Trophoblast cell (in vitro differentiated cells and primary cell): ENCODE data around the gene TMEM229B.

Experiments
- DNase-seq, 2 donors: peaks; one replicate each; pipeline ENCODE4 v3.0.0-alpha.2; 2016
- H2AFZ ChIP-seq: 2 replicates; pipeline ENCODE4 v1.6.1; 2013; ENCODE audit warnings: low read length, moderate library complexity, mild to moderate bottlenecking; ENCODE audit not compliant: insufficient read depth, poor library complexity
- H2AK5ac ChIP-seq: 2 replicates; pipeline ENCODE4 v1.6.1; 2013; ENCODE audit warnings: mild to moderate bottlenecking, low read length
- H2BK120ac ChIP-seq: 2 replicates; pipeline ENCODE4 v1.6.1; 2013; ENCODE audit warnings: low read length, mild to moderate bottlenecking, moderate library complexity; ENCODE audit not compliant: insufficient read depth, poor library complexity
- H2BK12ac ChIP-seq: 2 replicates; pipeline ENCODE4 v1.6.1; 2013; ENCODE audit warnings: mild to moderate bottlenecking, low read length, moderate library complexity
- H2BK5ac ChIP-seq: 2 replicates; pipeline ENCODE4 v1.6.1; 2013; ENCODE audit warnings: low read length, low read depth, moderate library complexity, mild to moderate bottlenecking; ENCODE audit not compliant: poor library complexity
- H3K14ac ChIP-seq: 2 replicates; pipeline ENCODE4 v1.6.1; 2013; ENCODE audit warnings: mild to moderate bottlenecking, low read length
- H3K18ac ChIP-seq: 2 replicates; pipeline ENCODE4 v1.6.1; 2013; ENCODE audit warnings: mild to moderate bottlenecking, low read length
- H3K23ac ChIP-seq: 2 replicates; pipeline ENCODE4 v1.6.1; 2013; ENCODE audit warnings: low read length
- H3K27ac ChIP-seq: 2 replicates; pipeline ENCODE4 v1.5.1; 2013; ENCODE audit warnings: low read depth, mild to moderate bottlenecking, inconsistent platforms, low read length, moderate library complexity
- H3K27me3 ChIP-seq: 2 replicates; pipeline ENCODE4 v1.6.1; 2013; ENCODE audit warnings: inconsistent platforms, mild to moderate bottlenecking, low read length, moderate library complexity; ENCODE audit not compliant: insufficient read depth
- H3K36me3 ChIP-seq, 2 experiments: 1 replicate in 1 of 2; 2 replicates in 1 of 2; pipeline ENCODE4 v1.6.1; 2013; ENCODE audit warnings: low read length in 2 of 2, mild to moderate bottlenecking in 2 of 2, moderate library complexity in 1 of 2; ENCODE audit not compliant: insufficient read depth in 2 of 2, control insufficient read depth in 1 of 2
- H3K4ac ChIP-seq: 2 replicates; pipeline ENCODE4 v1.6.1; 2013; ENCODE audit warnings: low read depth, mild to moderate bottlenecking, low read length, moderate library complexity
- H3K4me1 ChIP-seq, 2 experiments: 1 replicate in 1 of 2; 2 replicates in 1 of 2; pipeline ENCODE4 v1.6.1; 2013; ENCODE audit warnings: low read length in 2 of 2, mild to moderate bottlenecking in 2 of 2, moderate library complexity in 1 of 2; ENCODE audit not compliant: insufficient read depth in 2 of 2, control insufficient read depth in 1 of 2
- H3K4me2 ChIP-seq: 2 replicates; pipeline ENCODE4 v1.6.1; 2013; ENCODE audit warnings: inconsistent platforms, mild to moderate bottlenecking, low read length, moderate library complexity
- H3K4me3 ChIP-seq: 2 replicates; pipeline ENCODE4 v1.5.1; 2013; ENCODE audit warnings: mild to moderate bottlenecking, low read depth, low read length, inconsistent platforms
- H3K79me1 ChIP-seq: one replicate; pipeline ENCODE4 v1.6.1; 2013; ENCODE audit warnings: low read length
- H3K79me2 ChIP-seq: 2 replicates; pipeline ENCODE4 v1.6.1; 2013; ENCODE audit warnings: low read length, mild to moderate bottlenecking; ENCODE audit not compliant: control insufficient read depth, insufficient read depth, poor library complexity
- H3K9ac ChIP-seq: 2 replicates; pipeline ENCODE4 v1.6.1; 2013; ENCODE audit warnings: mild to moderate bottlenecking, low read length
- H3K9me3 ChIP-seq: 2 replicates; pipeline ENCODE4 v1.6.1; 2013; ENCODE audit warnings: low read depth, mild to moderate bottlenecking, control low read depth, inconsistent platforms, low read length; ENCODE audit not compliant: insufficient read depth
- H4K12ac ChIP-seq: 2 replicates; pipeline ENCODE4 v1.6.1; 2013; ENCODE audit warnings: low read depth, mild to moderate bottlenecking, low read length, moderate library complexity
- H4K8ac ChIP-seq: 2 replicates; pipeline ENCODE4 v1.6.1; 2013; ENCODE audit warnings: low read depth, mild to moderate bottlenecking, low read length, moderate library complexity
- H4K91ac ChIP-seq: one replicate; pipeline ENCODE4 v1.6.1; 2013; ENCODE audit warnings: low read depth, mild to moderate bottlenecking, low read length, moderate library complexity
- WGBS: extraction: QIAGEN DNeasy Blood & Tissue Kit; methylation state at CpG from one replicate; pipeline ENCODE4 v1.1.7; 2013; ENCODE audit warnings: missing lambda C conversion rate; ENCODE audit not compliant: insufficient read length, insufficient coverage; ENCODE audit errors: extremely low coverage; 5-methylcytosine and 5-hydroxymethylcytosine counted together

TMEM229B gene

DNA sequence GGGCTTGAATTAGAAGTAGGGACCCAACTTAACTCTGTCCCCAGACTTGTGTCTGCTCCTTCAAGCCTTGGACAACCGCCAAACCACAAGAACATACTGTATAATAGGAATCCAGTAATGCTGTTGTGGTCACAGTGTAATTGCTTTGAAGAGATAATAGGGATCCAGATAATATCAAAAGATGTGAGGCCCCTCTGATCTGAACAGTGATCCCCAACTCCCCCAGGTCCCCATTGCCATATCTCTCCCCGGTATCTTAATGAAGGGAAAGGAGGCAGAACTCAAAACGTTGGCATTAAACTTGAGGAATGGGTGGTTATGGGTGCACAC is 36.1 kb upstream of the TMEM229B start:
- no peak overlapping the region for H3K14ac ChIP-seq
- no peak overlapping the region for H2BK12ac ChIP-seq
- H3K79me1 ChIP-seq, result no peaks in the 10 kb centered on the region
- H4K12ac ChIP-seq, result no peak overlapping the region
- no peak overlapping the region for H3K18ac ChIP-seq
- no peaks in the 10 kb centered on the region for H3K9me3 ChIP-seq
- H3K23ac ChIP-seq, result no peak overlapping the region
- H2AFZ ChIP-seq, result no peak overlapping the region
- no peak overlapping the region for H2BK120ac ChIP-seq
- H3K9ac ChIP-seq, result no peak overlapping the region
- H4K91ac ChIP-seq, result no peak overlapping the region
- H4K8ac ChIP-seq, result no peak overlapping the region
- no peaks in the 10 kb centered on the region for H3K4me1 ChIP-seq
- H3K4me3 ChIP-seq, result no peak overlapping the region
- H3K36me3 ChIP-seq, result no peaks in the 10 kb centered on the region
- H3K27me3 ChIP-seq, result no peaks in the 10 kb centered on the region
- no CpG with 5 or more reads among the region's 3 CpGs for whole genome bisulfite sequencing
- no peak overlapping the region for H2AK5ac ChIP-seq
- no peak for DNase-seq
- H3K27ac ChIP-seq, result no peak overlapping the region
- H3K79me2 ChIP-seq, result no peaks in the 10 kb centered on the region
- no peak overlapping the region for H2BK5ac ChIP-seq
- H3K4ac ChIP-seq, result no peak overlapping the region
- no peak overlapping the region for H3K4me2 ChIP-seq

DNA sequence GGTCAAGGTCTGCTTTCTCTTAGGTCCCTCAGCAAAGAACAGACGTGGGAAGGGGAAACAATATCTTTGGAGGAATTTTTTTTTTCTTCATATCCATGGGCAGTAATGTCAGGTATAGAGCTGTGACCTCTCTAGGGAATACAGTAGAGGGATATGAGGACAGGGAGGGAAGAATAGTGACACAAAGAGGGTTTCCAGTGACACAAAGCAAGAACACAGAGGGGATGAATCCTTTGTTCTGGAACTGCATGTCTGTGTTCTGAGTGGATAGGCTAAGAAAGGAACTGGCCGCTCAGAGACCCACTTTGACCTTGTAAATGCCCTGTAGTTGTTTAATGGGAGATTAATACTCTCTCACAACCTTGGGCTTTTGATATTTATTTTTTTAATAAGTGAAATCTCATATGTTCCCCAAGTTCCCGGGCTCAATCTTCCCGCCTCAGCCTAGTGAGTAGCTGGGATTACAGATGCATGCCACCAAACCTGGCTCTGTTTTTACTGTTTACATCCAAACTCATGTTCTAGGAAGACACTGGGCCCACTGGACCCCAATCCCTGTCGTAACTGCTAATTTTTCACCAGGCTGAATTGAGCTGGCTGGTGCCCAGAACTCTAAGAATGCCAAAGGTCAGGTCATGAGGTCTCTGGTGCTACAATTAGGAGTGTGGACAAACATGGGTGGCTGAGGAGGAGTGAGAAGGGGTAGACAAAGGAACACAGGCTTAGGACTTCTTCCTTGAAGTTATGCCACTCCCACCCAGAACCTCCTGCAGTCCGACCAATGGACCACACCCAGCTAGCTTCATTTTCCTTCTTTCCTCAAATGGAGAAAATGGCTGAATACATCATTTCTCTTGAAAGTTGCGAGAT is 35.5 kb upstream of the TMEM229B start:
- no peak overlapping the region for H2BK12ac ChIP-seq
- H3K4me3 ChIP-seq, result no peak overlapping the region
- no peak overlapping the region for H3K23ac ChIP-seq
- H3K14ac ChIP-seq, result no peak overlapping the region
- no peaks in the 10 kb centered on the region for H3K36me3 ChIP-seq
- no peak for DNase-seq
- H3K4me1 ChIP-seq, result no peaks in the 10 kb centered on the region
- H4K12ac ChIP-seq, result no peak overlapping the region
- no peak overlapping the region for H2BK120ac ChIP-seq
- no peak overlapping the region for H4K8ac ChIP-seq
- H2AFZ ChIP-seq, result no peak overlapping the region
- no CpG with 5 or more reads among the region's 7 CpGs for WGBS
- H3K4ac ChIP-seq, result no peak overlapping the region
- H3K18ac ChIP-seq, result no peak overlapping the region
- no peak overlapping the region for H3K27ac ChIP-seq
- H2BK5ac ChIP-seq, result no peak overlapping the region
- no peak overlapping the region for H3K9ac ChIP-seq
- H3K79me1 ChIP-seq, result no peaks in the 10 kb centered on the region
- H3K9me3 ChIP-seq, result no peaks in the 10 kb centered on the region
- H3K4me2 ChIP-seq, result no peak overlapping the region
- no peaks in the 10 kb centered on the region for H3K79me2 ChIP-seq
- no peaks in the 10 kb centered on the region for H3K27me3 ChIP-seq
- no peak overlapping the region for H2AK5ac ChIP-seq
- no peak overlapping the region for H4K91ac ChIP-seq

DNA sequence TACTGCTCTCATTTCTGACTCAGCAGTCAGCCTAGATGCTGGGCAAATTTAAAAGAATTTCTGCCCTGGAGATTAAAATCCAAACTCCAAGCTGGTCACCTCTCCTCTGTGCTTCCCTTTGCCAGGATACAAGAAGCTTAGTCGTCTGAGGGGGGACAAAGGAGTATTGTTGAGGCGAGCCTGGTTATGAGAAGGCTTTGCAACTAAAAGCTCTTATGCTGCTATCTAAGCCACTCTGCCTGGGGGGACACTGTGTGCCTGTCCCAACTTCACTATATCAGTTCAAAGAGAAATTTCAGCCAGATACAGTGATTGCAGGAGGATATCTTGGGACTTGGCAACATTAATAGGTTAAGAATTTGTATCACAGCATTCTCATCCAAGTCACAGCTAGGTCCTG is 33.7 kb upstream of the TMEM229B start:
- H2BK12ac ChIP-seq, result no peak overlapping the region

DNA sequence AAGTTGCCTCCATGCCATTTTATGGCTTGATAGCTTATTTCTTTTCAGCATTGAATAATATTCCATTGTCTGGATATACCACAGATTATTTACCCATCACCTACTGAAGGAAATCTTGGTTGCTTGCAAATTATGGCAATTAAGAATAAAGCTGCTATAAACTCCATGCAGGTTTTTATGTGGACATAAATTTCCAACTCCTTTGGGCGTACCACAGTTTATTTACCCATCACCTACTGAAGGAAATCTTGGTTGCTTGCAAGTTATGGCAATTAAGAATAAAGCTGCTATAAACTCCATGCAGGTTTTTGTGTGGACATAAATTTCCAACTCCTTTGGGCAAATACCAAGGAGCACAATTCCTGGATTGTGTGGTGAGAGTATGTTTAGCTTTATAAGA is 32.0 kb upstream of the TMEM229B start:
- no peak overlapping the region for H2AFZ ChIP-seq
- no peak overlapping the region for H2BK12ac ChIP-seq
- H3K9me3 ChIP-seq, result no peaks in the 10 kb centered on the region
- no CpG with 5 or more reads among the region's 1 CpG for WGBS
- no peak overlapping the region for H2AK5ac ChIP-seq
- no peaks in the 10 kb centered on the region for H3K36me3 ChIP-seq
- H3K27ac ChIP-seq, result no peak overlapping the region
- H3K27me3 ChIP-seq, result peaks cover 14% of the 10 kb centered on the region
- H3K4me2 ChIP-seq, result no peak overlapping the region
- no peak overlapping the region for H3K23ac ChIP-seq
- H3K79me1 ChIP-seq, result no peaks in the 10 kb centered on the region
- no peak overlapping the region for H2BK120ac ChIP-seq
- no peak overlapping the region for H3K4ac ChIP-seq
- H3K18ac ChIP-seq, result no peak overlapping the region
- DNase-seq, result no peak
- no peak overlapping the region for H2BK5ac ChIP-seq
- no peak overlapping the region for H3K4me3 ChIP-seq
- no peak overlapping the region for H4K8ac ChIP-seq
- no peak overlapping the region for H4K91ac ChIP-seq
- H3K14ac ChIP-seq, result no peak overlapping the region
- H3K9ac ChIP-seq, result no peak overlapping the region
- H3K4me1 ChIP-seq, result peaks cover 2% of the 10 kb centered on the region in 2 experiments
- no peaks in the 10 kb centered on the region for H3K79me2 ChIP-seq
- no peak overlapping the region for H4K12ac ChIP-seq

More for the DNA sequence above, 33.7 kb upstream of the TMEM229B start:
- no peaks in the 10 kb centered on the region for H3K36me3 ChIP-seq
- H2BK120ac ChIP-seq, result no peak overlapping the region
- H3K23ac ChIP-seq, result no peak overlapping the region
- no peak overlapping the region for H4K12ac ChIP-seq
- no CpG with 5 or more reads among the region's 2 CpGs for WGBS
- no peak overlapping the region for H3K4me3 ChIP-seq
- no peak overlapping the region for H3K4me2 ChIP-seq
- no peak overlapping the region for H4K8ac ChIP-seq
- H3K27ac ChIP-seq, result no peak overlapping the region
- no peaks in the 10 kb centered on the region for H3K79me1 ChIP-seq
- no peak overlapping the region for H2BK5ac ChIP-seq
- no peak overlapping the region for H2AK5ac ChIP-seq
- no peak for DNase-seq
- H2AFZ ChIP-seq, result no peak overlapping the region
- no peaks in the 10 kb centered on the region for H3K27me3 ChIP-seq
- H3K18ac ChIP-seq, result no peak overlapping the region
- H3K4ac ChIP-seq, result no peak overlapping the region
- no peak overlapping the region for H4K91ac ChIP-seq
- H3K9me3 ChIP-seq, result no peaks in the 10 kb centered on the region
- no peak overlapping the region for H3K9ac ChIP-seq
- H3K14ac ChIP-seq, result no peak overlapping the region
- H3K4me1 ChIP-seq, result no peaks in the 10 kb centered on the region
- no peaks in the 10 kb centered on the region for H3K79me2 ChIP-seq
